Kidney (tissue), 14 donors: Measurements from ENCODE around the gene SEMA5A. TPM values are rescaled to one million over a fixed set of nuclear protein-coding genes. Genes with fewer than 3 reads are reported as not detected.

Experiments
- DNase-seq, 5 donors: peaks; one replicate each; pipeline ENCODE4 v3.0.0-alpha.2; 2013 to 2020
- FAIRE-seq: peaks from 2 replicates; lab custom pipeline; 2012; peaks lifted over from hg19 to GRCh38; lab: Jason Lieb, UNC
- H3K27ac ChIP-seq, 2 donors: one replicate each; pipeline ENCODE4 v1.7.0; 2013; ENCODE audit warnings: low read depth in 2 of 2, low read length in 2 of 2, inconsistent platforms in 1 of 2
- H3K27me3 ChIP-seq: one replicate; pipeline ENCODE4 v1.7.1; 2013; ENCODE audit warnings: low read length, inconsistent platforms; ENCODE audit not compliant: control insufficient read depth, insufficient read depth
- H3K36me3 ChIP-seq, 3 donors: one replicate each; pipeline versions ENCODE4 v1.7.0 to v1.7.1; 2013; ENCODE audit warnings: low read length in 3 of 3, control low read depth in 1 of 3, inconsistent platforms in 1 of 3; ENCODE audit not compliant: insufficient read depth in 3 of 3, control insufficient read depth in 2 of 3
- H3K4me1 ChIP-seq, 3 donors: one replicate each; pipeline versions ENCODE4 v1.7.0 to v1.7.1; 2013; ENCODE audit warnings: low read length in 3 of 3, inconsistent platforms in 1 of 3, low read depth in 1 of 3; ENCODE audit not compliant: control insufficient read depth in 2 of 3, insufficient read depth in 2 of 3
- H3K4me3 ChIP-seq, 3 donors: one replicate each; pipeline versions ENCODE4 v1.7.0 to v1.8.1; 2013; ENCODE audit warnings: low read length in 3 of 3, control low read depth in 1 of 3, inconsistent platforms in 1 of 3
- H3K9ac ChIP-seq, 3 donors: one replicate each; pipeline versions ENCODE4 v1.7.0 to v1.7.1; 2013; ENCODE audit warnings: low read length in 3 of 3, control low read depth in 1 of 3, inconsistent platforms in 1 of 3
- H3K9me3 ChIP-seq, 3 donors: one replicate each; pipeline versions ENCODE4 v1.7.0 to v1.7.1; 2013; ENCODE audit warnings: low read length in 3 of 3, control low read depth in 1 of 3, inconsistent platforms in 1 of 3; ENCODE audit not compliant: control insufficient read depth in 2 of 3, insufficient read depth in 1 of 3
- intact Hi-C: fragments of 100-400 bp; cut with DNase I; formaldehyde crosslinking; loops from one replicate; pipeline ENCODE4 v1.11.1; 2022
- polyA plus RNA-seq: library from polyadenylated mRNA; stranded (reverse); fragments of 350-450 nt; fragmentation: Illumina TruSeq; extraction: RNeasy Lipid Tissue Mini Kit (QIAGEN cat#74804); gene quantifications from one replicate; pipeline ENCODE4 v1.2.3, GENCODE V29; 2014; ENCODE audit warnings: low read depth, low replicate concordance; ENCODE audit not compliant: insufficient read depth
- total RNA-seq: library from RNA; stranded (reverse); fragmentation: NEBNext Ultra II Directional; extraction: Animal tissue kit (Norgen Biotek cat#: 25700); gene quantifications from one replicate; pipeline ENCODE4 v1.2.1, GENCODE V29; 2021
- TF ChIP-seq, protein P1 (sequence below): IDR thresholded peaks from 3 replicates; pipeline ENCODE4 v1.5.1; 2012; ENCODE audit warnings: mild to moderate bottlenecking, moderate library complexity, borderline replicate concordance; ENCODE audit not compliant: insufficient read depth; ENCODE audit errors: extremely low read depth
- donor health status: control.
- donor health status: control.
- donor health status: control.
- donor health status: control.
- donor health status: control.
- donor health status: DM: yes; HTN: yes; CAD: no.
- donor health status: Normal renal cell carcinoma (clear cell type).

SEMA5A gene
- total and polyA plus RNA-seq, 2 donors from 2014 or later: 7.9 to 23.3 TPM

DNA sequence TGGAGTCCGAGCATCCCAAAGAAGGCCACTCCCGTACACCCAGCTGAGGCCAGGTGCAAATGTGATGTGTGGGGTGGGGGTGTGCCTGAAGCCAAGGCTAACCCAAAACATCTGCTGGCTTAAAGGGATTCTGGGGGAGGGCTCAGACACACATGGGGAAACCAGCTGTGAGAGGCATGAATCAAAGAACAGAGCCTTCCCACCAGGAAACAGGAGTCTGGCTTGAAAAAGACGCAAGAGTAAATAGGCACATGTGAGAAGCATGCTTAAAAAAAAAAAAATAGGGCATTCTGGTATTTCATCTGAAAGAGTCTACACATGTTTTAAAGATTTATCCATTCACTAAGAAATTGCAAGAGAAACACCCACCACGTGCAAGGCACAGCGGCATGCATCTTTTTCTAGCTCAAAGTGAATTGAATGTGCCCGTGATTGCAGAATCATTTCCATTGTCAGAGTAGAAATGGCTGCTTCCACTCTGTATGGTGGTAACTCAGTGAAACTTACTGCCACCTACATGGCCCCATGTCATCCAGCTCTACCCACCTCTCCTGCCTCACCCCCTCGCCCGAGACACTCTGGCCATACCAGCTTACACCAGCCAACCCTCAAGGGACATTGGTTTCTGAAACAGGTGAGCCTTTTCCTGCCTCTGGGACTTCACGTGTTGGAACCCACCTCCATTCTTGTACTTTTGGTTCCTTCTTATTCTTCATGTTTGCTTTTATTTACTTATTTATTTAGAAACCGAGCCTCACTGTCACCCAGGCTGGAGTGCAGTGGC lies 71.5 kb downstream of the SEMA5A start:
- TF ChIP-seq, protein P1, sequence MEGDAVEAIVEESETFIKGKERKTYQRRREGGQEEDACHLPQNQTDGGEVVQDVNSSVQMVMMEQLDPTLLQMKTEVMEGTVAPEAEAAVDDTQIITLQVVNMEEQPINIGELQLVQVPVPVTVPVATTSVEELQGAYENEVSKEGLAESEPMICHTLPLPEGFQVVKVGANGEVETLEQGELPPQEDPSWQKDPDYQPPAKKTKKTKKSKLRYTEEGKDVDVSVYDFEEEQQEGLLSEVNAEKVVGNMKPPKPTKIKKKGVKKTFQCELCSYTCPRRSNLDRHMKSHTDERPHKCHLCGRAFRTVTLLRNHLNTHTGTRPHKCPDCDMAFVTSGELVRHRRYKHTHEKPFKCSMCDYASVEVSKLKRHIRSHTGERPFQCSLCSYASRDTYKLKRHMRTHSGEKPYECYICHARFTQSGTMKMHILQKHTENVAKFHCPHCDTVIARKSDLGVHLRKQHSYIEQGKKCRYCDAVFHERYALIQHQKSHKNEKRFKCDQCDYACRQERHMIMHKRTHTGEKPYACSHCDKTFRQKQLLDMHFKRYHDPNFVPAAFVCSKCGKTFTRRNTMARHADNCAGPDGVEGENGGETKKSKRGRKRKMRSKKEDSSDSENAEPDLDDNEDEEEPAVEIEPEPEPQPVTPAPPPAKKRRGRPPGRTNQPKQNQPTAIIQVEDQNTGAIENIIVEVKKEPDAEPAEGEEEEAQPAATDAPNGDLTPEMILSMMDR: no peak

DNA sequence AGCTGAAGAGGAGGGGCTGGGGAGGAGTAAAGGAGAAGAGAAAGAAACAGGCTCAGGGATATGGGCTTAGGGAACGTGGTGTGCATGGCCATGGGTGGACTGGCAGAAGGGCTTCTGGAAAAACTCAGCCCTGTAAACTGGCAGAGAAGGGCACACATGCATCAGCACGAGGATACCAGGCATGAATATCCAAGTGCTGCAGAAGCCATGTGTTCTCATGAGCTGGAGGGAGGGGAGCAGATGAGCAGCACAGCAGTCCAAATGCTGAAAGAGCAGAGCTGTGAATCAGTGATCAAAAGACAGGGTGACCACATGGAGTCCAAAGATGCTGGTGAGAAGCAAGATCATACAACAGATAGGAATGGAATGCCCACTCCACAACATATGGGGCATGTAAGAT lies 72.3 kb downstream of the SEMA5A start:
- DNase-seq: no peak
- Histone ChIP-seq H3K9me3 (peaks cover 0 to 12% (median 0%) of the 10 kb centered on the region in 3 donors), H3K27ac (no peak overlapping the region), H3K27me3 (no peaks in the 10 kb centered on the region), H3K4me1 (no peaks in the 10 kb centered on the region), H3K36me3 (no peaks in the 10 kb centered on the region), H3K9ac (no peak overlapping the region), H3K4me3 (no peak overlapping the region)
- TF ChIP-seq, protein P1: no peak
- intact Hi-C loops: no loop called here
- FAIRE-seq: no peak

More for the DNA sequence above, 71.5 kb downstream of the SEMA5A start:
- intact Hi-C loops: no loop called here
- no peak for FAIRE-seq
- Histone ChIP-seq H3K27me3 (no peaks in the 10 kb centered on the region), H3K27ac (no peak overlapping the region), H3K4me1 (no peaks in the 10 kb centered on the region), H3K4me3 (no peak overlapping the region), H3K9ac (no peak overlapping the region), H3K36me3 (no peaks in the 10 kb centered on the region), H3K9me3 (peaks cover 0 to 12% (median 0%) of the 10 kb centered on the region in 3 donors)
- no peak for DNase-seq

DNA sequence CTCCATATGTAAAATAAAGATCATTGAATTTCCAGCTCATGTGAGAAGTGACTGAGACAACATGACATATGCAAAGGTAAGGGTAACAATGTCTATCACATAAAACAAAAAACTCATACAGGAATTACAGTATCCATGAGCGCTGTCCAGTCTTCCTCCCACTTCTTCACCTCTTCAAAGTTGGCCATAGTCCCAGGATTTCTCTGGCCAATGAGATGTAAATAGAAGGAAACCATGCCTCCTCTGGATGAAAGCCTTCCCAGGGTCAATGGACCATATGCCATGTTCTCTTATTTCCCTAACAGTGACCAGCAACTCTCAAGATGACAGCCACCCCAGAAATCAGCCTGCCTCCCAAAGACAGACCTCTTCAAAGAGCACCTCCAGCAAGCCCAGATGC lies 75.5 kb downstream of the SEMA5A start:
- Histone ChIP-seq H3K27me3 (no peaks in the 10 kb centered on the region), H3K9me3 (no peaks in the 10 kb centered on the region), H3K9ac (no peak overlapping the region), H3K4me1 (no peaks in the 10 kb centered on the region), H3K36me3 (no peaks in the 10 kb centered on the region), H3K27ac (no peak overlapping the region), H3K4me3 (no peak overlapping the region)
- TF ChIP-seq, protein P1: no peak
- no peak for FAIRE-seq
- intact Hi-C loops: no loop called here
- DNase-seq: no peak
